GM18867 (cell line): Measurements from ENCODE around the gene KRTAP12-2.

ENCODE experiments used
- ATAC-seq: cut with Tn5 transposase; IDR thresholded peaks from one replicate; pipeline ENCODE4 v1.9.1; 2021; ENCODE audit warnings: mild to moderate bottlenecking, moderate library complexity; ENCODE audit not compliant: unreplicated experiment

Gene KRTAP12-2

GRCh38 chr21:44666401-44667320 lies at the start of gene KRTAP12-2:
Gene KRTAP12-2 (minus strand): TSS chr21:44666927. CDS start chr21:44666886, 41 bp downstream.
- ATAC-seq: no peak

- ATAC-seq: no peak
Observed at GRCh38 chr21:44714905-44715304, 48.2 kb upstream of the KRTAP12-2 start.

DNA sequence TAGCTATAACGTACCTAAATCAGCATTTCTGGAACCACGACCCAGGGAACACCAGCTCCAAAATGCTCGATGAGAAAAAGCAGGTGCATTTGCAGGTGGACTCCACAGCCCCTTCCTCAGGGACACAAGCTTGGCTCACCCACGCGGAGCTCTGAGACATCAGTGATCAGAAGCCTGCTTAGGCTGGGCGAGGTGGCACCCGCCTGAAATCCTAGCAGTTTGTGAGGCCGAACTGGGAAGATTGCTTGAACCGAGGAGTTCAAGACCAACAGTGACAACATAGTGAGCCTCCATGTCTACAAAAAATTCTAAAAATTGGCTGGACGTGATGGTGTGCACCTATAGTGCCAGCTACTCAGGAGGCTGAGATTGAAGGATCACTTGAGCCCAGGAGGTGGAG lies 47.1 kb upstream of the KRTAP12-2 start:
- ATAC-seq: no peak

DNA sequence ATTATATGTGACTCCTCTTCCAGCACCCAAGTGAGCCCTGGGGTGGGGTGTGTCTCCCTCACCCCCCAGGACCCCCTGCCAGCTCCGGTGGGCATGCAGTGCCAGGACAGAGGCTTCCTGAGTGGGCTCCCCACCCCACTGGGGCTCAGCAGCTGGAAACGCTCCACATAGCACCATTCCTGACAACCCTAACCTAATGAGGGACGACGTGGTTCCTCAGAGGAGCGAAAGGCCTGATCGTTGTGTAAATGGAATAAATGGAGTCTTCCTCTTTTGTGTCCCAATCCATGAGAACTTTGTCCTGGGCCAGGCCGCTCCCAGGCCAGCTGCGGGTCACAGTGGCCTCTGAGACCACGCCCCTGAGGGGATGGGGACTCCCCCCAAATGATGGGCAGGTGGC lies 46.4 kb upstream of the KRTAP12-2 start:
- ATAC-seq: no peak

DNA sequence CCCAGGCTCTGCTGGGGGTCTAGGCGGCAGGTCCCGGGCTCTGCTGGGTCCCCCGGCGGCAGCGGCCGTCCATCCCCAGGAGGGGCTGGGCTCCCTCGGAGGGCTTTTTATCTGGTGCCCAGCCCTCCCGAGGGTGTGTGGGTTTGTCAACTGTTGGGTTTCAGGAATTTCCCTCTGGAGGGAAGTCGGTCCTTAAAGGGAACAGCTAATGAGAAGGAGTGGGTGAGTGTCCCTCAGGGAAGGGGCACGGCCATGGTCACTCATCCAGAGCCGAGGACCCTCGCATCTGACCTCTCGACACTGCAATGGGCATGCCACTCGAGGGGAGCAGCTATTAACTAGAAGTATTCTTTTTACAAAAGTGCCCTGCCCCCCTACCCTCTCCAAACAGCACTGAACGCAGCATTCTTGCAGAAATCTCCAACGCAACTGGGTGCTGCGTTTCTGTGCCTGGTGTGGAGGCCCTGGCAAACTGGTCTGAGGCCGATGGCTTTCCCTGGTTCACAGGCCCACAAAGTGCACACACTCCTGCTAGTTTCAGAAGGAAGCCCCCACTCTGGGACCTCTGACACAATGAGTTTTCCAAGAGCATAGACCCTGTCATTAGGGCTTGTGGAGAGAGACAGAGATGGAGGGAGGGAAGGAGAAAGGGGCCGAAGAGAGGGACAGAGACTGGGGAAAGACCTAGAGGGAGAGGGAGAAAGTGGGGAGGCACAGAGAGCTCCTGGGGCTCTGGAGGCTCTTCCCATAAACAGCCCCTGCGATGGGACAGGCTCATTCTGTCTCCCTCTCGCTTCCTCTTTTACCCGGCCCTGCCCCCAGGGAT lies 45.7 kb upstream of the KRTAP12-2 start:
- no peak for ATAC-seq

DNA sequence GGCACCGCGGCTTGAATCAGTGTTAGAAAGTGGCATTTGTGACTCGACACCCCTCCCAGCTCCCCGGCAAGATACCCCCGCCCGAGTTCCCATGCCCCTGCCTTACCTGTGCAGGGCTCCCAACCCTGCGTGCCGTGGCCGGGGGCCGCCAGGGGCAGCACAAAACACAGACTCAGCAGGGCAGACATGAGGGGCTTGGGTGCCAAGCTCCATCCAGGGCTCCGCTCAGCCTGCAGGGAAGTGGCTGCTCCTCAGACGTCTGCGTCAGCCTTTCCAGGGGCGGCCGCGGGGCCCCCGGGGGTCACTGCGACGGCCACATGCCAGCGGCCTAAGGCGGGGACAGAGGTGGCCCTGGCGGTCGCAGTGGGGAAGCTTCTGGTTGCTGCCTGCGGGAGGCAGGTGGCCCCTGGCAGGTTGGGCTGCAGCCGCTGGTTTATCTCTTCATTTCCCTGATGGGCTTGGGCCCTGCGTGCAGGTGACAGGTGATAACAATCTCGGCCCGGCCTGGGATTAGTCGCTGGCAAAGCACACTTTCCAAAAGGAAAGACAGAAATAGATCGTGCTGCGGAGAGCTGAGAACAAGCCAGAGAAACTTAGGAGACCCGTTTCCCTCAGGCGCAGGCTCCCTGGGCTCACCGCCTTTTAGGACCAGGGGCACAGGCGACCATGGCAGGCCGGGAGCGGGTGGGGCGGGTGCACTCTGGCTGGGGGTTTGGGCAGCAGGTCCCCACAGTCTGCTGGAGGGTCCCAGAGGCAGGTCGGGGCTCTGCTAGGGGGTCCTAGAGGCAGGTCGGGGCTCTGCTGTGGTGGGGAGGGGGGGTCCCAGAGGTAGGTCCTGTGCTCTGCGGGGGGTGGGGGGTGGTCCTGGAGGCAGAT lies 44.8 kb upstream of the KRTAP12-2 start, which contains the start of gene TSPEAR:
Gene TSPEAR (minus strand): TSS at position 246 of the 876 bp plus-strand sequence. CDS start 58 bp downstream, at position 188.
- no peak for ATAC-seq

DNA sequence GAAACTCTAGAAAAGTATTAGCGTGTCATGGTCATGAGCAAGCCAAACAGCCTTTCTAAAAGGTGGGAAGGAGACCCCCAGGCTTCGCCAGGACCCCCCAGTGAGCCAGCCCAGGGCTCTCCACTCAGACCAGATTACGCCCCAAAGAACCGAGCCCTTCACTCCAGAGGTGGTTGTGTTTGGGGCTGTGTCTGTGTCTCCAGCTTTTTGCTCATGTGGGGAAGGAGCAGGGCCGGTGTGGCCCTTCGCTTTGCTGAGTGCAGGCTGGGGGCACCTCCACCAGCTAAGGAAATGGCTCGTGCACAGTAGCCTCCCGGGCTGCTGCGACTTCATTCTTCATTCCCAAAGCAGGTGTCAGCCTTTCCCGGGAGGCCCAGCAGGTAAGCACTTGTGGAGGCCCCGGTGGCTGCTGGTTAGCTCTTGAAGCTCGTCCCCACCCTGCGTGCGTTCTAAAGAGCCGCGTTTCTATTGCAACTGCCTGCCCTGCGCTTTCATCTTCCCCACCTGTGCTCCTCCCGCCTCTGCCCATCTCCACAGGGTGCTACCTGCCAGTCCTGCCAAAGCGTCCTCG lies 44.1 kb upstream of the KRTAP12-2 start:
- ATAC-seq: no peak

GRCh38 chr21:44710294-44710665 lies 43.6 kb upstream of the KRTAP12-2 start:
- no peak for ATAC-seq

DNA sequence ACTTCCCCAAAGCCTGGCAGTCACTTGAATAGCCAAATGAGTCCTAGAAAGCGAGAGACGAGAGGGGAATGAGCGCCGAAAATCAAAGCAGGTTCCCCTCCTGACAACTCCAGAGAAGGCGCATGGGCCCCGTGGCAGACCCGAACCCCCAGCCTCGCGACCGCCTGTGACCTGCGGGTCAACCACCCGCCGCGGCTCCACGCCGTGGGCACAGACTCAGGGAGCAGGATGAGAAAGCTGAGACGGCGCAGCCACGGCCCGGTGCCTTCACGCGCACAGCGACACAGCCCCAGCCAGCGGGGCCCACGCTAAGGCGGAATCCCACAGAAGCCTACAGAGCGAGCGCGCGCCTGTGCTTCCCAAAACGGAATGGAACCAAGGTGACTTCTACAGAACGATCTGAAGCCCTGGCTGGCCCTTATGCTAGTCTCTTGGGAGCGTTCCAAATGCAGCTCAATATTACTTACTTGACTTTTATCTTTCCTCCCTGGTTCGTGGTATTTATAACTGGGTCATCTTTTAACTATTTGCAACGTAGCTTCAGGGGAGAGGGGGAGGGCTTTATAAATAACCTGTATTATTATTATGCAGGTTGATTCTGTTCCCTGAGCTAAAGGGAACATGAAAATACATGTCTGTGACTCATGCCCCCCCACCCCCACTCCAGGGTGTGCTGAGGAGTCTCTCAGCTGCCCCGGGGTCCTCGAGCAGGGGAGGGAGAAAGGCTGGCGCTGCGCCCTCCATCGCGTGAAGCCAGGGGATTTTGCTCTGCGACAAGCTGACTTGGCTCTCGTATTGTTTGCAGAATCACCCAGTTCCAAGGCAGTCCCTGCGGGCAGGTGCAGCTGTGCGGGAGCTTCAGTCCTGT lies 42.9 kb upstream of the KRTAP12-2 start:
- ATAC-seq: no peak

DNA sequence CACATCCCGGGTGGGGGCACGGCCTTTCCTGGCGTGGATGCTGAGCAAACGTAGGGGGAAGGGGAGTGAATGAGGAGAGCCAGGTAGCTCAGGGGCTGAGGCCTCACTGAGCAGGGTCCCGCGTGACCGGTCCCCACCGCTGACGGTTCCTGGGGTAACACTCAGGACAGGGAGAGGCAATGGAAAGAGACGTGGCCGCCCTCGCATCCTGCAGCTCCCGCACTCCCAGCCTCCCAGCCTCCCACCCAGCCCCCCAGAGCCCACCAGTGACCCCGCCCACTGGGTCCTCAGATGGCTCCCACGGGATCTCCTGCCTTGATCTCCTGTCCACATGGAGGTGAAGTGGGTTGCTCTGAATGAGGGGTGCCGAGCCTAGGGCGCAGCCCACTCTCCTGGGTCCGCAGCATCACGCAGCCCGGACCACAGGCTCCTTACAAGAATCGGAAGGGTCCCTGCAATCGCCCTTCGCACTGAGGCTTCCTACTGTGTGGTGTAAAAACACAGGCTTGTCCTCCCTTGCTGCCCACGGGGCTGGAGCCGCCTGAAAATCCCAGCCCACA lies 42.2 kb upstream of the KRTAP12-2 start:
- ATAC-seq: no peak

GRCh38 chr21:44708213-44708865 lies 41.6 kb upstream of the KRTAP12-2 start:
- no peak for ATAC-seq

GRCh38 chr21:44706706-44707581 lies 40.2 kb upstream of the KRTAP12-2 start:
- no peak for ATAC-seq

DNA sequence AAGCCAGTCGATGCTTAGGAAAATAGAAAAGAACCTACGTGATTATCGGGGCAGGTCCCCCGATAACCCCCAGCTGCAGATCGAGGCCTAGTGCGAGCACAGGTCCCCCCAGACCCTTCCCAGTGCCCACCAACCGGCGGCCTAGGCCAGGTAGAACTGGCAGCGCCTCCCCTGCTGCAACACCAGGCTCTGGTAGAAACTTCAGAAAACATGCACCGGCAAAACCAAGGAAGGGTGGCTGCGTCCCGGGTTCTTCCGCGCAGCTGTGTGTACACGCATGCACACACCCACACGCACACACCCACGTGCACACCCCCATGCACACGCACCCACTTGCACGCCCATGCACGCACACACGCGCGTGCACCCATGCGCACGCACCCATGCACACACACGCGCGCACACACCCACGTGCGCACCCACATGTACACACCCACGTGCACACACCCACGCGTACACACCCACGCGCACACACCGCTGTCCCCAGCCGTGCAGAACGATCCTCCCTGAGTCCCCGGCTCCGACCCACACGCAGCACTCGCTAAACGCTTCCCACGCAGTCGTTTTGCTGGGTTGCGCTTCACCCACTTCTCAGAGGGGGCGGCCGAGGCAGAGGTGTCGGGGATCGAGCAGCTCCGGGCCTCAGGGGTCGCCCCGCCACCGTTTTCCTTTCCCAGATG lies 39.4 kb upstream of the KRTAP12-2 start:
- no peak for ATAC-seq

- no peak for ATAC-seq
Observed at GRCh38 chr21:44704636-44705001, 37.9 kb upstream of the KRTAP12-2 start.

GRCh38 chr21:44703731-44704635 lies 37.3 kb upstream of the KRTAP12-2 start:
- ATAC-seq: no peak
